Left renal pelvis (tissue), 4 donors: ENCODE results near the gene RREB1. TPM values are rescaled to one million over a fixed set of nuclear protein-coding genes. Genes with fewer than 3 reads are reported as not detected.

Source experiments
- DNase-seq, 4 donors: peaks; one replicate each; pipeline ENCODE4 v3.0.0-alpha.2; 2013; ENCODE audit warnings: low read depth in 4 of 4, low spot score in 3 of 4
- polyA plus RNA-seq, 4 donors: library from polyadenylated mRNA; unstranded; fragments of 120-200 nt; gene quantifications; one replicate each; pipeline ENCODE4 v1.2.1, GENCODE V29; 2013; ENCODE audit not compliant: insufficient read length in 4 of 4

The RREB1 gene
- polyA plus RNA-seq, 4 donors: 12.6 to 24.9 (median 21.6) TPM

DNA sequence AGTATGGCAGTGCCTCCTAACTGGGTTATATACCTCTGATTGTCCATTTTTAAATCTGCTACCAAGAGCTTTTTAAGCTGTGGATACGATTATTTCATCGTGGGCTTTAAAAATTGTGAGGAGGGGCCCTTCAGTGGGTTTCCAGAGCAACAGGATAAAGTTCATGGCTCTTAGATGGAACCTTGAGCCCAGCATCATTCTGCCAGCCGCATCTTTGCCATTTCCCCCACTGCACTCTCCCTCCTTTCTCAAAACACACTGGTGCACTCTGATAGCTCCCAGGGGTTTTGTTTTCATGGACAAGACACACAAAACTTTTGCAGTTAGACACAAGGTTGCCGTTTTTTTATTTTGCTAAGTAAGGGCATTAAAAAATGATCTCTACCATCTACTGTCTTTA is 54.1 kb downstream of the RREB1 start:
- DNase-seq: no peak

DNA sequence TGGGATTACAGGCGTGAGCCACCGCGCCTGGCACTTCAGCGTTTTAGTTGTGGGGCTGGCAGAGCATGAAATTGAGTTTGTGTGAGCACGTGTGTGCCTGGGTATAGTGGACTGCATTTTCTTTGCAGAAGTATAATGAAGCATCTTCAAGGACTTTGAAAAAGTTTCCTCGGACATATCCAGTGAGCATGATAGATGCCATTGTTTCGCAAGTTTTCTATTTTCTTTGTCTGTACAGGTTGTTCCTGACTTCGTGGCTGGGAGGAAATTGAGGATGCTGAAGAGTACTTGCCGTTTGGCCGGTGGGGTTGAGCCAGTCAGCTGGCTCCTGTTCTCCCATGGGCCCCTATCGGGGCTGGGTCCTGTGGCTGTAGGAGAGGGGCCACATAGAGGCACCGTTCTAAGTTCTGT is 55.9 kb downstream of the RREB1 start:
- no peak for DNase-seq

DNA sequence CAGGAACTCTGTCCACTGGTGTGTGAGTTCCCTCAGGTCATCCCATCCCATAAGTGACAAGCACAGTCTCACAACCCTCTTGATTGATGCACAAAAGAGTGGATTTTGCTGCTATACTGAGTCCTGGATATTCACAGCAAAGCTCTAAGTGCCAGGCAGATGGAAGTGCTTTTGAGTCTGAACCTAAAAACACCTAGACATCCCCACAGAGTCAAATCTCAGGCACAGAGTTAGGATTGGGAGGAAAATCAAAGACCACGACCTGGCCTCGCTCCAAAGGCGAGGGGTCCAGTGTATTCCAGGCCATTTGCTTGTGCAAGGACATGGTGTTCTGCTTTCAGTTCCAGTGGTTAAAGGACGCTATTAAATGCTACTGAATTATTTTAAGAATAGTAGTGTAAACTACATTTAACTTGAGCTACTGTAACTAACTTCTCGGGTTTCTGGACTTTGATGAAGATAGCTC is 56.8 kb downstream of the RREB1 start:
- no peak for DNase-seq

DNA sequence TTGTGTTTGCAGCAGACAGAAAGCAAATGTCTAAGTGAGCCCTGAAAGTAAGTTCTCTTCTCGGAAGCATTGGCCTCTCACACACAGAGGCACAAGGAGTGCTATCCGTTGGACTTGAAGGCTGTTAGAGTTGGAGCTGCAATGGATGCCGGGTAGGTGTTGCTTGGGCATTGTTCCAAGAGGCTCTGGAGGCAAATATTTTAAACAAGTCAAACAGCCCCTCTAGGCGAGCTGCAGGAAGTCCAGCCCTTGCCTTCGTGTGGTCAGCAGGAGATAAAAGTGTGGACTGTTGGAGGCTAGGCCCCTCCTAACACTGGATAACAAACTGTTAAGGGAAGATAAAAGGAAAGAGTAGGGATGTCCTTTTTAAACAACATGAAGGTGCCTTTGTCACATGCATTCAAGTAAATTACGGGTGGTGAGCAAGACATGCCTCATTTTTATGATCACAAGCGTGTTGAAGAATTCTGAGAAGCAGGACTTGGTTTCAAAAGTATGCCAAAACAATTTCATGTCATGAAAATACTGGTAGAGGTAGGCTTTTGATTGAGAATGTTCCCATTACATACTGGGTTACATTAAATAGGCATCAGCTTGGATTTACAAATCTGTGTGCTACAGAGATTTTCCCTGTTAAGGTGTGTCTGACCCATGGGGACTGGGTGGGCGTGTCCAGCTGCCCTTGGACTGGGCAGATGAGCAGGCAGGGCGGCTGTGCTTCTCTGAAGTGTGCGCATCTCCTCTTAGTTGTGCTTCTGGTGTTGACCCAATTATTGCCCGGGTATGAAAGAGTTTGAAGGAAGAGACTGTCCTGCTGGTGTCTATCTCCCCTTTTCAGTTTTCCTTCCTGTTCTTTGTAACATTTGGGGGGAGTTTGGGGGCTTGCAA is 57.5 kb downstream of the RREB1 start:
- DNase-seq: no peak

DNA sequence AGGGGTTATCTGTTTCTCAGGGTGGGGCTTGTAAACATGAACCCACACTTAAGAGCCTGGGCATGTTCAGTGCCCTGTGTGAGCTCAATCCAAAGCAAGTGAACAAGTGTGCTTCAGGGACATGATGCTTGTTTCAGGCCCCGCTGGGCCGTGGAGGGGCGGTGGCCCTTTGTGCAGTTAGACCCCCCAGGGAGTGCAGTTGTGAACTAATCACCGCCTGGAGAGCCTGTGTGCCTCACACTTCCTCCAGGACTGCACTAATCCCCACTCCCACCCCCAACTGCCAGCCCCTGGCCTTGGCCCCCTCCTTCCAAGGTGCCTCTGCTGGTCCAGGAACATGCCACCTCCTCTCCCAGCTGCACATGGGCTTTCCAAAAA is 58.1 kb downstream of the RREB1 start:
- no peak for DNase-seq

DNA sequence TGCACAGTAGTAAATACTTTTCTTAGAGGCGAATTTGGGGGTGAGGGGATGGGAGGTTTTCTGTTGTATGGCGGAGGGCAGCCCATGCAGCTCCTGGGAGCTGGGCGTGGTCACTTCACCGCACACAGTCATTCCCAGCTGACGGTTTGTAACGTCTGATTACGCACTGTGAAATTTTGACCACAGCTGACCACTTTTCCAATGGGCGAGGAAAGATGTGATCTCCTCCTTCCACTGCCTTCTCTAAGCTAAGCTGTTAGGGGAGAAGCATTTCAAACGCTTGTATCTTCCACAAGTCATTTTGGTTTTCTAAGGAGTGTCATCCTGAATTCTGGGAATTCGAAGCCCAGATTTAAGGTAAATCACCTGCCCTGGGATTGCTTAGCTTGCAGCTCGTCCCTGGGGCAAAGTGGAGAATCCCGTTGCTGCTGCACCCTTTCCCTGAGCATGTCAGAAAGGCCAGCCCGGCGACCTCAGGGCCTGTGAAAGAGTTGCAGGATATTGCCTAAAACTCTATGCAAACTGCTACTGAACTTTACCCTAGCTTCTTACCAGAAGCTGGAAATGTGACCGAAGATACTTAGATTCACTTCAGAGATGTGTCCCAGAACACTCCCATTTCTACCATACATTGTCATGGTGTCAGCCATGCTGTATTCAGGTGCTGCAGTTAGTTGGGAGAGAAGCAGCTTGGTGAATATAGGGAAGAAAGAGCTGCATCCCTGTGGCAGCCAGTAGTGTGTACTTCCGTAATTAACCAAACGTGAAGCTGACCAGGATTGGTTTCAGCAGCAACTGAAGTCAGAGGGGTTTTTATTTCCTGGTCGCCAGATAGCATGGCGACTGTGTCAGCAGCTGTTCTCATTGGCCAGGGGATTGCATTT is 58.9 kb downstream of the RREB1 start:
- no peak for DNase-seq

DNA sequence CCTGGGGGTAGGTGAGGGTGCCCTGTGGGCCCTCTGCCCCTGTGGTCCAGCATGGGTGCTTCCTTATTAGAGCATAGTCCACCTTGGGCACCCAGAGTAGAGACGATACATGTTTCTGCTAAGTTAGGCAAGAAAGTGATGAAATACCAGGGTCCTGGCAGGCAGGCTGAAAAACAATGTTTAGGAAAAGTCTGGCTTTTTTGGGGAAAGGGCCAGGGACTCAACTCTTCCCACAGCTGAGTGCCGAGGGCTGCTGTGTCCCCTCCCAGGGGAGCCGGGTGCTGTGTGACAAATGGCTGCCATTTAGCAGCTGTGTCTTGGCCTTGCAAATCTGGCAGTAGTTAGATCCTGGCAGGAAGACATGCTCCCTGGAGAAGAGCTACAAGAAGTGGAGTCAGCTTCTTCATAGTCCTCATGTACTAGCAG is 61.5 kb downstream of the RREB1 start:
- no peak for DNase-seq

DNA sequence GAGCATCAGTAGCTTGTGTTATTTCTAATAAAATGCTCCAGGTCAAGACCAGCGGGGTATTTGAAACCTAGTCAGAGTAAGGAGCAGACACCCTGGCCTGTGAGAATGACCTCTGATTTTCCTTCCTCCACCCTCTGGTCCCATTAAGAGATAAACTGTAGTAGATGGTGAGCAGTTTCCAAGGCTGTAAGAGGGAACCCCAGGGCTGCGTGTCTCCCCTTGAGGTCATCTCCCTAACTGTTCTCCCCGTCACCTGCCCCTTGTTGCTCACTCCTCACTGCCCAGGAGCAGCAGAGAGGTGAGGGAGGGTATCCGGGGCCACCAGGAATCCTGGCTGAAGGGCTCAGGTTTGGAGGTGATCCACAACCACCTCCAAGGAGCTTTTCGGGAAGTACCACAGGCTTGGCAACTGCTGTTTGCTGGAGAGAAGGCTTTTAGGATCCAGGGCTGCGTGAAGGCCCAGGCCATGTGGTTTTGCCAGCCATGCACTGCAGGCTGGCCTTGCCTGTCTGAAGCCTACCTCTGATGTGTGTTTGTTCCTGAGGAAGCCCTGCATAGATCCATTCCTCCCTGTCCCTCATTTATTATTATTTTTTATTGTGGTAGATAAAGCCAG is 62.5 kb downstream of the RREB1 start:
- no peak for DNase-seq

DNA sequence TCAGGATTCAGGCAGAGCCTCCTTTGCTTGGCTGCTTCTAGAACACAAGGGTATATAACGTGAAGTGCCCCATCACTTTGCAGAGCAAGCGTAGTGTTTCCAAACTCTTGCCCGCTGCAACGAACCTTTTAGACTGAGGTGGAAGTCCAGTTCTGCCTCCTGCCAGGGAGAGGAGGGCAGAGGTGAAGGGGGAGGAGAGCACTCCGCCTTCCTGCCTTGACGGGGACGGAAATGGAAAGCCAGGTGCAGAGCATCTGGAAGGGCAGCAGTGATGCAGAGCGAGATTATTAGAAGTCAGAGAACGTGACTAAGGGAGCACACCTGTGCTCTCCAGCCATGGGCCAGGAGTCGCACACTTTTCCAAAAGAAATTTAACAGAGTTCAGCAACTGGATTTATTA is 63.4 kb downstream of the RREB1 start:
- no peak for DNase-seq

DNA sequence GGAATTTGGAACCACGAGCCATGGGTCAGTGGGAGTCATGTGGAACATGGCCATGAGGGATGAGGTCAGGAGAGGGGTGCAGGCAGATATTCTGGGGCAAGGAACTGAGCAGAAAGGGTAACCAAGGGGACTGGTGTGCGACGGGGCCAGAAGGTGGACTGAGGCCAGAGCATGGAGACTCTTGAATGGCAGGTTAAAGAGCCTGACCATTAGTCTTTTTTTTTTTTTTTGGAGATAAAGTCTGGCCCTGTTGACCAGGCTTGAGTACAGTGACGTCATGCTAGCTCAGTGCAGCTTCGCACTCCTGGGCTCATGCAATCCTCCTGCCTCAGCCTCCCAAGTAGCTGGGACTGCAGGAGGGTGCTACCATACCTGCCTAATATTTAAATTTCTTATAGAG is 64.0 kb downstream of the RREB1 start:
- no peak for DNase-seq

DNA sequence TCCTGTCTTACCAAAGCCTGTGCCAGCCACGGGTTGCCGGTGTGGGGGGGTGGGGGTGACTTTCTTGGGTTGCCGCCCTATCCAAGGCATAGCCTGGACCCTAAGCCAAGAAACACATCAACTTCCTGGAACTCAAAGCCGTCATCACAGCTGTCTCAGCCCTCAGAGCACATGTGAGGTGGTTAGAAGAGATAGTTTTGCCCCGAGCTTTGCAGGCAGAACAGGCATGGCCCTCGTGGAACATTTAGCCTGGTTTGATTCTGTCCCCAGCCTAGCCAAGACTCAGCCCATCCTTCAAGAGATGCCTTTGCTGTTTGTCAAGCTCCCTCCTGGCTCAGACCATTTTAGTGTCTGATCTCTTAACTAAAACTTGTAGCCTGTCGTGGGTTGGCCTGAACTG is 64.9 kb downstream of the RREB1 start:
- no peak for DNase-seq

DNA sequence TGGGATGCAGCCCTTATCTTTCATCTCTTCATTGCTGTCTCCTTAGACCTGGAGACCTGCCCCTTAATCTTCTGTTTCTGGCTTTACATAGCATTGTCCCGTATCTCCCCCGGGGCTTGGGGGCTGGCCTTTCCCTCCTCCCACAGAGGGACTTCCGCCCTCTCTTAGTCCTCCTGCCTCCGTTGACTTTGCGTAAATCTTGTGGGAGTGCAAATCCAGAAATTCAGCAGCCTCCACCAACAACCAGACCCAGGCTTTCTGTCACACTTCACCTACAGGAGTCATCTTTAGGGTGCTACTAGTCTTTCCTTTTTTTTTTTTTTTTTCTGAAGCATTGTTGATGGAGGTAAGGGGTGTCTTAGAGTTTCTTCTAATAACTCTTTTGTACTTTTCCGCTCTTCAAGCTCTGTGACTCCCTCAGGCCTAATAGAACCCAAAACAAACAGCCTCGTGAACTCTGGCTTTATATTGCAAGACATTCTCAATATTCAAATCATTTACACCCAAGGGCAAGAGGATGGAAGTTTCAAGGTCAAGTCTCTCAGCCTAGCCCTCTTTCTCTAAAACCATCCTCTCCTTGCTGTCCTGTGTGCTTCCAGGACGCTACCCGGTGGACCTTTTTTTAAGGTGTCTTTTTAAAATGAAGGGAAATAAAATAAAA is 66.2 kb downstream of the RREB1 start:
- DNase-seq: no peak

DNA sequence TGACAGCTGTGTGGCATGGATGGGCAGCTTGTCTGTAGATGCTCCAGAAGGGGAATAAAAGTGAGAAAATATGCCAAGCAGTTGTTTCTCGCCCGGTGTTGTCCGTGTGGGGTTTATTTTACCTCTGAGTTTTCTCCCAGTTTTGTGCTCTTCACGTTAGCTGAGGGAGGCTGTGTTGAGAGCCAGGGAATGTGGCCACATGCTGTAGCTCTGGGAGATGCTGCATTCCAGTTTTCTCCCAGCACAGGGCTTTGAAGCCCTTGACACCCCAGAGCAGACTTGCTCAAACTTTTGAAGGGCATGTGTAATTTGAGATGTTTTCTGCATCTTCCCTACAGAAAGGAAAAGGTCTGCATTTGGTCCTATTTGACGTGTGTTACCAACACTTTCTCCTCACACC is 67.7 kb downstream of the RREB1 start:
- no peak for DNase-seq

DNA sequence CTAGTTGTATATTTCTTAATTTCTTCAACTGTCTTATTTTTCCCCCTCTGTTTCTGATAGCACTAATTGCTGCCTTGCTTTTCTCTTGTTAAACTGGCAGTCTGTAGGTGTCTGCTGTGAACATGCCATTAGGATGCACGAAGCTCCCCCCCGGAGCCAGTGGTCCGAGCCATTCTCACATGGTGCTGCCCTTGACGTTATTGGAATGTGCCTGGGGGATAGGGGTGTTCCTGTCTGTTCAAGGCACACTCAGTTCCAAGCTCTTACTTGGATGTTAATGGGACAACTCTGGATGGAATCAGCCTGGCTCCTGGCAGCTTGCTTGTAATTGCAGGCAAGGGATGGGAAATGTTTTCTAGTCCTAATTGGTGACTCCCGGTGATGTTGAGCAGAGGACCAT is 68.4 kb downstream of the RREB1 start:
- no peak for DNase-seq

DNA sequence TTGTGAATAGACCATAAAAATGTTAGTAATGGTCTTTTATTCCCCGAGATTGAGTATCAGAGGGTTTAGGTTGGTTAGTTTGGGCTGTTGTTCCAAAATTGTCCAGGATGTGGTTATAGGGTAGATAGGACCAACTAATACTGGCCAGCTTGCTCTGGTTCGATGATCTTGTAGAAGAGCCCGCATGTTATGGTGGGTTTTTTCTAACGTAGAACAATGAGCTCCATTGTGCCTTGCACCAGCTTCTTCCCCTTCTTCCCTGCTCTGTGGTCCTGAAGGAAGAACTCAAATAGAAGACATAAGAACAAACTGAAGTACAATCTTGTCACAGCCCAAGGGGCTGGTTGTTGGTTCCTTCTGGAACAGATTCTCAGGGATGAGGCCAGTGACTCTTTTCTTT is 70.5 kb downstream of the RREB1 start:
- no peak for DNase-seq

DNA sequence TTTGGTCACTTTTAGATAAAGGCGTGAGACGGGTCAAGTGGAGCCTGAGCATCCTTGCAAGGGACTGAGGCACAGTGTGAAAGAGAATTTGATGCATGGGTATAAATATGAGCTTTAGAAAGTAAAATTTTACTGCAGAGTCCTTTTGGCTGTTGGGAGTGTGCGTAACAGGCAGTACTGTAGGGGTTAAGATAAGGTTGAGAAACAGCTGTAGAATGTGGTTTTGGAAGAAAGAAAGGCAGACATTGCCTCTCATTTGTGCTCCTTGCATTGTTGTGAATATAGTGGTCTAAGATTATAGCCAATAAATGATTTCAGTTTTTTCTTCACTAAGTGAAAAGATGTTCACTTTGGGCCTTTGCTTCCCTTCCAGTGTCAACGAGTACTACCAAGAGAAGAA is 73.0 kb downstream of the RREB1 start:
- no peak for DNase-seq

DNA sequence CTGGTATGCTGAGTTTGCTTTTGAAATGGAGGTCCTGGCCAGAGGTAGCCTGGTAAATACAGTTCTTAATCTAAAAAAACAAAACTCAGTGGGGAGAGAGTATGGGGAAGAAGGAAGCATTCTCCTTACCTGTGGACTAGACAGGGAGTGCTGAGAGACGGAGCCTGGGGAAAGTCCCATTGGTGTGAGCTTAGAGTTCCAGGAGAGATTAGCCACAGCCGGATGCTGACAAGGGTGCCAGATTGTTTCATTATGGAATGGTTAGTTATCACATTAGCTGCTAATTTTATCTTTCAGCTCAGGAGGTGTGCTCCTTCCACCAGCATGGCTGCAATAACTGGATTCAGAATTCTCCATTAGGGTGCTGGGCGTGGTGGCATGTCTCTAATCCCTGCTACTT is 75.9 kb downstream of the RREB1 start:
- no peak for DNase-seq

DNA sequence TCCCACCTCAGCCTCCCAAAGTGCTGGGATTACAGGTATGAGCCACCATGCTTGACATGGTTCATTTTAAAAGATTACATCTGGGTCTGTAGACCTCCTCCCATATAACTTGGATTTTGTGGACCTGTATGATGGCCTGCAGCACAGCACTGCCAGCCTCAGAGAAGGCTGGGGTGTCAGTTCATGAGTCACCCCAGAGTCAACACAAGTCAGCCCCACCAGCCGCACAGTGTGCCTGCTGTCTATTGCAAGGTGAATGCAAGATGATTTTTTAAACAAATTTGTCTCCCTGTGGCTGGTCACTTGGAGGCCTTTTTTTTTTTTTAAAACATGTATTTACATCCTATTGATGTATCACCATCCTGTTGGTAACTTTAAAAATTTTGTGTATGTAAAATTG is 76.7 kb downstream of the RREB1 start:
- no peak for DNase-seq

DNA sequence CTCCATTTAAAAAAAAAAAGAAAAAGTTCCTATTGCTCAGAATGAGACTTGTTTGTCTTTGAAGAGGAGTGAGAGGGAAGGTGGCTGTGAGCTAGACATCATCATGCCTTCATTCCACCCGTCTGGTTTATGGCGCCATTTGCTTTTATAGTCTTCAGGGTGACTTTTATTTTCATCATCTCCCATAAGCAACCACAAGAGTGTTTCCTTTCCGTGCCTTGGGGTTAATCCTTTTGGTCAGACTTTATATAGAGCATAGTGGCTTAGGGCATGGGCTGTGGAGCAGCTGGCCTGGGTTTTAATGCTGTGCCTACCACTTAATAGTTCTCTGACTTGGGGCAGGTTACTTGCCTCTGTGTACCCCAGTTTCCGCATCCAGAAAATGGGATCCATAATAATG is 77.8 kb downstream of the RREB1 start:
- no peak for DNase-seq

DNA sequence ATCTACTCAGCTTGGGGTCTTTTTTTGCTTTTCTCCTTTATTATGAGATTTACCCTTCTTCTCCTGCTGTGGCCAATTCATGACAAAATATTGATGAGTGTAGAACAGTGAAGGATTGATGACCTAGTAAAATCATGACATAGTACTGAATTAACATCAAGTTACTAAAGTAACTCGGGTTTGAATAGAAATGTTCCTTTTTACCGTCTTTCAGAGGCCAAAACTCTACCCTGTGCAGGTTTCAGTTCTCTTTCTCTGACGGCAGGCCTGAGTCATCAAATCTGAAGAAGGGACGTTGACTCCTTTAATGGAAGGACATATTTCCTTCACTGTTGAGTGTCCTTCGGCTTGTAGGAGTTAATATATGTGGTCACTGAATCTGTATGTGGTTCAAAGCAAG is 80.7 kb downstream of the RREB1 start:
- DNase-seq: no peak
